GM21576 (cell line): ENCODE measurements around the gene LRRC4.

Source experiments
- ATAC-seq: cut with Tn5 transposase; IDR thresholded peaks from one replicate; pipeline ENCODE4 v1.9.1; 2021; ENCODE audit warnings: mild to moderate bottlenecking, moderate library complexity; ENCODE audit not compliant: unreplicated experiment

The LRRC4 gene

GRCh38 chr7:128032605-128033235 is 1.5 kb upstream of the LRRC4 start:
- ATAC-seq, result no peak

- peak; percentile 44 for ATAC-seq
Observed at GRCh38 chr7:128031901-128032604, 816 bp upstream of the LRRC4 start.

GRCh38 chr7:128030263-128030653 is 979 bp downstream of the LRRC4 start:
- ATAC-seq, result no peak

- ATAC-seq, result no peak
Observed at GRCh38 chr7:128029405-128029995, 1.7 kb downstream of the LRRC4 start.

GRCh38 chr7:128027485-128027980 is 3.7 kb downstream of the LRRC4 start:
- ATAC-seq, result no peak

- ATAC-seq, result no peak
Observed at GRCh38 chr7:128026551-128026950, 4.7 kb downstream of the LRRC4 start.

- no peak for ATAC-seq
Observed at GRCh38 chr7:128025819-128026218, 5.4 kb downstream of the LRRC4 start.

- ATAC-seq, result no peak
Observed at GRCh38 chr7:128025380-128025779, 5.9 kb downstream of the LRRC4 start.

- ATAC-seq, result no peak
Observed at GRCh38 chr7:128024151-128024550, 7.1 kb downstream of the LRRC4 start.

- ATAC-seq, result no peak
Observed at GRCh38 chr7:128022631-128023532, 8.4 kb downstream of the LRRC4 start.

- no peak for ATAC-seq
Observed at GRCh38 chr7:128021366-128021765, 9.9 kb downstream of the LRRC4 start.

- ATAC-seq, result no peak
Observed at GRCh38 chr7:128020159-128020558, 11.1 kb downstream of the LRRC4 start.

- ATAC-seq, result no peak
Observed at GRCh38 chr7:128019288-128019687, 11.9 kb downstream of the LRRC4 start.

- ATAC-seq, result no peak
Observed at GRCh38 chr7:128017862-128018845, 13.1 kb downstream of the LRRC4 start.

GRCh38 chr7:128017460-128017859 is 13.8 kb downstream of the LRRC4 start:
- ATAC-seq, result no peak

- ATAC-seq, result no peak
Observed at GRCh38 chr7:128014811-128015210, 16.4 kb downstream of the LRRC4 start.

GRCh38 chr7:128011131-128011661 is 20.0 kb downstream of the LRRC4 start:
- no peak for ATAC-seq

- peak; percentile 56 for ATAC-seq
Observed at GRCh38 chr7:128010391-128011127, 20.7 kb downstream of the LRRC4 start.

- ATAC-seq, result no peak
Observed at GRCh38 chr7:128008744-128009143, 22.5 kb downstream of the LRRC4 start.
